Measurements from ENCODE around the gene DNM2.

DNA sequence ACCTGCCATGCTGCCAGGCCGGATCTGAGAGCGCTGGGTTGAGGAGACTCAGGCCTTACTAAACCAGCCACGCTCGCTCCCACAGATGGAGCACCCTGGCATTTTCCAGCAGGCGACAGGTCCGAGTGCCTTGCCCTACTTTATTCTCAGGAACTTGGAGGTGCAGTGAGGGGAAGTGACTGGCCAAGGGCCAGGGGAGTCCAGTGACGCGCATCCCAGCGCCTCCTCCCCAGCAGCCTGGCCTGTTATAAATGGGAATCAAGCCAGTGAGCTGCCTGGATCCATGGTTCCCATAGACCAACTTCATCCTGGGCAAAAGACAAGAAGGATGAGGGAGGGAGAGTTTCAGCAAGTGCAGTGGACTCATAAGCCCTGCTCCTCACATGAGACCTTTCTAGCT lies 82.6 kb downstream of the DNM2 start:
- TF ChIP-seq POLR2A (IDR thresholded peaks at IDR 0.05), result no peak
- TF ChIP-seq, protein P1, sequence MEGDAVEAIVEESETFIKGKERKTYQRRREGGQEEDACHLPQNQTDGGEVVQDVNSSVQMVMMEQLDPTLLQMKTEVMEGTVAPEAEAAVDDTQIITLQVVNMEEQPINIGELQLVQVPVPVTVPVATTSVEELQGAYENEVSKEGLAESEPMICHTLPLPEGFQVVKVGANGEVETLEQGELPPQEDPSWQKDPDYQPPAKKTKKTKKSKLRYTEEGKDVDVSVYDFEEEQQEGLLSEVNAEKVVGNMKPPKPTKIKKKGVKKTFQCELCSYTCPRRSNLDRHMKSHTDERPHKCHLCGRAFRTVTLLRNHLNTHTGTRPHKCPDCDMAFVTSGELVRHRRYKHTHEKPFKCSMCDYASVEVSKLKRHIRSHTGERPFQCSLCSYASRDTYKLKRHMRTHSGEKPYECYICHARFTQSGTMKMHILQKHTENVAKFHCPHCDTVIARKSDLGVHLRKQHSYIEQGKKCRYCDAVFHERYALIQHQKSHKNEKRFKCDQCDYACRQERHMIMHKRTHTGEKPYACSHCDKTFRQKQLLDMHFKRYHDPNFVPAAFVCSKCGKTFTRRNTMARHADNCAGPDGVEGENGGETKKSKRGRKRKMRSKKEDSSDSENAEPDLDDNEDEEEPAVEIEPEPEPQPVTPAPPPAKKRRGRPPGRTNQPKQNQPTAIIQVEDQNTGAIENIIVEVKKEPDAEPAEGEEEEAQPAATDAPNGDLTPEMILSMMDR (IDR thresholded peaks at IDR 0.05), result no peak

Data from testis (tissue), 2 donors.